ENCODE data around the gene WNT5A.

The WNT5A gene

GRCh38 chr3:55486857-55487380, at the start of gene WNT5A:
TSS of gene WNT5A (minus strand) at chr3:55487306. CDS start at chr3:55486985, 321 bp downstream.
- in situ Hi-C loops (cut with HindIII; ENCODE audit: low pct_ligation_motif_present, low pct_unique_long_range_greater_than_20kb, low sequenced_read_pairs), result no loop called here
- peak; percentile 29 for DNase-seq

- DNase-seq, result no peak
- in situ Hi-C loops (cut with HindIII; ENCODE audit: low pct_ligation_motif_present, low pct_unique_long_range_greater_than_20kb, low sequenced_read_pairs), result no loop called here
Observed at GRCh38 chr3:55534876-55535275, 47.8 kb upstream of the WNT5A start.

GRCh38 chr3:55532806-55533205, 45.7 kb upstream of the WNT5A start:
- in situ Hi-C loops (cut with HindIII; ENCODE audit: low pct_ligation_motif_present, low pct_unique_long_range_greater_than_20kb, low sequenced_read_pairs), result no loop called here
- DNase-seq, result no peak

- in situ Hi-C loops (cut with HindIII; ENCODE audit: low pct_ligation_motif_present, low pct_unique_long_range_greater_than_20kb, low sequenced_read_pairs), result no loop called here
Observed at GRCh38 chr3:55531321-55531720, 44.2 kb upstream of the WNT5A start.

GRCh38 chr3:55527361-55527760, 40.3 kb upstream of the WNT5A start:
- DNase-seq, result no peak
- in situ Hi-C loops (cut with HindIII; ENCODE audit: low pct_ligation_motif_present, low pct_unique_long_range_greater_than_20kb, low sequenced_read_pairs), result no loop called here

More at GRCh38 chr3:55531321-55531720, 44.2 kb upstream of the WNT5A start:
- DNase-seq, result no peak

GRCh38 chr3:55526332-55527030, 39.4 kb upstream of the WNT5A start:
- DNase-seq, result no peak
- in situ Hi-C loops (cut with HindIII; ENCODE audit: low pct_ligation_motif_present, low pct_unique_long_range_greater_than_20kb, low sequenced_read_pairs), result no loop called here

GRCh38 chr3:55525436-55525835, 38.3 kb upstream of the WNT5A start:
- in situ Hi-C loops (cut with HindIII; ENCODE audit: low pct_ligation_motif_present, low pct_unique_long_range_greater_than_20kb, low sequenced_read_pairs), result no loop called here
- no peak for DNase-seq

- no peak for DNase-seq
- in situ Hi-C loops (cut with HindIII; ENCODE audit: low pct_ligation_motif_present, low pct_unique_long_range_greater_than_20kb, low sequenced_read_pairs), result no loop called here
Observed at GRCh38 chr3:55524565-55525244, 37.6 kb upstream of the WNT5A start.

- DNase-seq, result no peak
- in situ Hi-C loops (cut with HindIII; ENCODE audit: low pct_ligation_motif_present, low pct_unique_long_range_greater_than_20kb, low sequenced_read_pairs), result no loop called here
Observed at GRCh38 chr3:55523471-55523870, 36.4 kb upstream of the WNT5A start.

- in situ Hi-C loops (cut with HindIII; ENCODE audit: low pct_ligation_motif_present, low pct_unique_long_range_greater_than_20kb, low sequenced_read_pairs), result no loop called here
- no peak for DNase-seq
Observed at GRCh38 chr3:55521738-55522421, 34.8 kb upstream of the WNT5A start.

GRCh38 chr3:55521064-55521737, 34.1 kb upstream of the WNT5A start:
- DNase-seq, result no peak
- in situ Hi-C loops (cut with HindIII; ENCODE audit: low pct_ligation_motif_present, low pct_unique_long_range_greater_than_20kb, low sequenced_read_pairs), result no loop called here

- DNase-seq, result no peak
Observed at GRCh38 chr3:55519019-55519418, 31.9 kb upstream of the WNT5A start.

GRCh38 chr3:55518451-55518850, 31.3 kb upstream of the WNT5A start:
- DNase-seq, result no peak
- in situ Hi-C loops (cut with HindIII; ENCODE audit: low pct_ligation_motif_present, low pct_unique_long_range_greater_than_20kb, low sequenced_read_pairs), result no loop called here

More at GRCh38 chr3:55519019-55519418, 31.9 kb upstream of the WNT5A start:
- in situ Hi-C loops (cut with HindIII; ENCODE audit: low pct_ligation_motif_present, low pct_unique_long_range_greater_than_20kb, low sequenced_read_pairs), result no loop called here

GRCh38 chr3:55516392-55517030, 29.4 kb upstream of the WNT5A start:
- in situ Hi-C loops (cut with HindIII; ENCODE audit: low pct_ligation_motif_present, low pct_unique_long_range_greater_than_20kb, low sequenced_read_pairs), result no loop called here
- no peak for DNase-seq

- in situ Hi-C loops (cut with HindIII; ENCODE audit: low pct_ligation_motif_present, low pct_unique_long_range_greater_than_20kb, low sequenced_read_pairs), result no loop called here
- no peak for DNase-seq
Observed at GRCh38 chr3:55515550-55516246, 28.6 kb upstream of the WNT5A start.

- no peak for DNase-seq
- in situ Hi-C loops (cut with HindIII; ENCODE audit: low pct_ligation_motif_present, low pct_unique_long_range_greater_than_20kb, low sequenced_read_pairs), result no loop called here
Observed at GRCh38 chr3:55514962-55515361, 27.9 kb upstream of the WNT5A start.

- DNase-seq, result no peak
- in situ Hi-C loops (cut with HindIII; ENCODE audit: low pct_ligation_motif_present, low pct_unique_long_range_greater_than_20kb, low sequenced_read_pairs), result no loop called here
Observed at GRCh38 chr3:55512571-55513343, 25.7 kb upstream of the WNT5A start.
